GM21526 (cell line): ENCODE results near the gene IL15RA.
"Not testable (repeated sequence)": the region's sequence is repeated elsewhere in the genome, so short reads cannot be mapped to it uniquely, and the experiment has no call there.

Source experiments
- ATAC-seq: cut with Tn5 transposase; IDR thresholded peaks from one replicate; pipeline ENCODE4 v1.9.1; 2021; ENCODE audit warnings: moderate library complexity; ENCODE audit not compliant: unreplicated experiment, low FRiP score

Gene IL15RA

GRCh38 chr10:6006991-6007390, 29.6 kb upstream of the IL15RA start:
- no peak for ATAC-seq

DNA sequence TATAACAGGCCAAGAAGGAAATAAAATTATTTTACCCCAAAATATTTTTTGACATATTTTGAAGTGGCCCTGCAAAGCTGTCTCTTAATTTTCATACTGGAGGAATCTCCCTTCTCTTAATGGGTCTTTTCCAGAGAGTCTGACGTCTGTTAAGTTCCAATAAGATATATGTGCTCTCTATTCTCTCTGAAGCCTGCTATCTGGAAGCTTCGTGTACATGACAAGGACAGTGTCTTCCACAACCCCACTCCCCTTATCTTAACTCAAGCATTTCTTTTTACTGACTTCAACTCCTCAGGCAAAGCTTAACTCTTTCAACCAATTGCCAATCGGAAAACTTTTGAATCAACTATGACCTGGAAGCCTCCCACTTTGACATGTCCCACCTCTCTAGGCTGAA, 29.2 kb upstream of the IL15RA start:
- no peak for ATAC-seq

GRCh38 chr10:6005856-6006395, 28.6 kb upstream of the IL15RA start:
- ATAC-seq = no peak

DNA sequence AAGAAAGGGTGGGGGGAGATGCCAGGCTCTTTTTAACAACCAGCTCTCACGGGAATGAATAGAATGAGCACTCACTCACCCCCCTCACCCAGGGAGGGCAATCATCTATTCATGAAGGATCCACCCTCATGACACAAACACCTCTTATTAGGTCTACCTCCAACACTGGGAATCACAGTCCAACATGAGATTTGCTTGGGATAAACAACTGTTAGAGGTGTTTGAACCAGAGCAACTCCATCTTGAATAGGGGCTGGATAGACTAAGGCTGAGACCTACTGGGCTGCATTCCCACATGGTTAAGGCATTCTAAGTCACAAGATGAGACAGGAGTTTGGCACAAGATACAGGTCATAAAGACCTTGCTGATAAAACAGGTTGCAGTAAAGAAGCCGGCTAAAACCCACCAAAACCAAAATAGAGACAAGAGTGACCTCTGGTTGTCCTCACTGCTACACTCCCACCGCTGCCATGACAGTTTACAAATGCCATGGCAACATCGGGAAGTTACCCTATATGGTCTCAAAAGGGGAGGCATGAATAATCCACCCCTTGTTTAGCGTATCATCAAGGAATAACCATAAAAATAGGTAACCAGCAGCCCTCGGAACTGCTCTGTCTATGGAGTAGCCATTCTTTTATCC, 27.9 kb upstream of the IL15RA start:
- ATAC-seq = not testable (repeated sequence)

DNA sequence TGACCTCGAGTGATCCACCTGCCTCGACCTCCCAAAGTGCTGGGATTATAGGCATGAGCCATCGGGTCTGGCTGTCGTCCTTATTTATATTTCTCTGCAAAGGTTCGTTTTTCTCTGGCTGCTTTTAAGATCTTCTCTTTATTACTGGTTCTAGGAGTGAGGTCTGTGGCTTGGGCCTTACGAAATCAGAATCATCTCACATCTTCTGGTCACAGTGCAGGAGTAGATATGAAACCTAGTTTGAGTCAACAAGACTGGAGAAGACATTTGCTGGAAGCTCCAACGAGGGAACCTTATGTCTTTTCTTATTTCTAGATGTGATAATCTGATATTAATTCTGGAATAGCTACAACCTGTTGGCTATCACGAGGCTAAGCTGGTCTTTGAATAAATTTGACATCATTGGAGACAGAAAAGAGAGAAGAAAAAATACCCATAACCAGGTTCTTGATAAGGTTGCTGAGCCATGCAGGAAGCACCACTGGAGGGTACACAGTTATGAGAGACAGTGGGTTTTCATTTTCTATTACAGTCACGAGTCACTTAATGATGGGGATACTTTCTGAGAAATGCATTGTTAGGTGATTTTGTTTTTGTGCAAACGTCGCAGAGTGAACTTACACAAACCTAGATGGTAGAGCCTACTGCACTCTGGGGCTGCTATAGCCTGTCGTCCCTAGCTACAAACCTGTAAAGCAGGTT, 25.6 kb upstream of the IL15RA start:
- peak; percentile 59 for ATAC-seq

DNA sequence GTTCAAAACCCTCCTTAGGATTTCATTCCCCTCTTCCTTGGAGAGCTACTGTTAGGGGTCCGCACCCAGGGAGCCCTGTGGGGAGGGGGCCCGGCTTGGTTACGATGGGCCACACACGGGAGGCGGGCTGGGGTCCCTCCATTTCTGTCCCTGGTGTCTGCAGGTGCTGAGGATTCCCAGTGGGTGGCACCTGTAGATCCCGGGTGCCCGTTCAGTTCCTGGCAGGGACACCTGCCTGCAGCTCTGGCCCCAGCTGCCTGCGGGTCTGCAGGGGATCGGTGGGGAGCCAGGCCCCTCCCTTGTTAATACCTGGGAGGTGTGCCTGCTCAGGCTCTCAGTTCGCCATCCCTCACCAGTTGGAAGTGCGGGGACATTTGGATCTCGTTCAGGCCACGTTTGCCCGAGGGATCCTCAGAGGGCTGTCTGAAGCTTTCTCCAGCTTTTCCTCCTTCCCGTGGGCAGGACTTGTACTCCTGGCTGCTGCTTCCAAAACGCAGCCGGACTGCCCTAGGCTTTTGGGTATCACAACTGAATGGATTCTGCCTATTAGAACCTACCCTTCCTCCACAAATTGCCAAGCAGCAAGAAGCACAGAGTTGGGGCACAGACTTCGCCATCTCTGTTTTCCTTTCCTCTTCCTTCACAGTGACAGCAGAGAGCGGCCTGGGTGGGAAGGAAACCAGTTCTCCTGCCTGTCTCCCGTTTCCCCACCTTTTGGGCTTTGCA, 22.3 kb upstream of the IL15RA start:
- ATAC-seq = no peak

DNA sequence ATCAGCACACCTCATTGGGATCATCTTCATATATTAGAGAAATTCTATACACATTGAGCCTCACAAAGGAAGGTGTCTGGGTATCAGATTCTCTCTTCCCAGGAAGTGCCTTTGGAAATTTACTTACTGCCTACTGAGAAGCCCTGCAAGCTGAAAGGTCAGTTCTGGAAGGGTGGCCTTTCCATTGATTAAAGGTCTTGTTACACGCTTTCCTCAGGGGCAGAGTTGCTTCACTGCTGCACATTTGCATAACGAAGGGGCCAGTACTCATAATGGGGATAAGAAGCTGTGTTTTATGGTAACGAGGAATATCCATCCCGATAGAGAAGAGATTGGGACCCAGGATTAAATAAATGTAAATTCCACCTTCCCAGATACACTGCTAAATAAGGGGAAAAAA, 19.4 kb upstream of the IL15RA start:
- ATAC-seq = no peak

GRCh38 chr10:5992398-5992797, 15.1 kb upstream of the IL15RA start:
- ATAC-seq = no peak

DNA sequence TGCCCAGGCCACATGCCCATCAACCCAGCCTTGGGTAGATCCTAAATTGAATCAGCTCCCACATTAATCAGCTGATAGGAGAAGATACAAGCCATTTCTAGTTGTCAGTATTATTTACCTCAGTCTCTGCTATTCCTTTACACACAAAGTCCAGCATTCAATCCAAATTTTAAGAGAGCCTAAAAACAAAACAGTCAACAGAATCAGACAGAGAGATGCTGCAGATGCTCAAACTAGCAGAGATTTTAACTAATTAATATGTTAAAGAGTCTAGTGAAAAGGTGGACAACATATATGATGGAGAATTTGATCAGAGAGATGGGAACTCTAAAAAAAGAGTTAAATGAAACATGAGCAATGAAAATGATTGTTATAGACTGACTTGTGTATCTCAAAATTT, 14.4 kb upstream of the IL15RA start:
- no peak for ATAC-seq

DNA sequence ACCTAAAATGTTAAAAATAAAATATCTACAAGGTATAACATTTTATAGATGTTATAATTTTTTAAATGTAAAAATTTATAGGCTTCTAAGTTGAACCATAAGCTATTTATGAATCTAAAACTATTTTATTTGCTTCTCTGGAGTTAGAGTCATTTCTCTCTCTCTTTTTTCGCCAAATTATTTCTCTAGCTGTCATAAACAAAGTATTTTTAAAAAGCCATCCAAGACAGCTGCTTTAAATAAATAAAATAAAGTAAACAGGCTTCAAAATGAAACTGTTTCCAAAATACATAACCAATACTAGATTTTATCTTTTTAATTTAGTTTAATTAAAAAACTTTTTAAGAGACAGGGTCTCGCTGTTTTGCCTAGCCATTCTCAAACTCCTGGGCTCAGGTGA, 12.4 kb upstream of the IL15RA start:
- ATAC-seq = no peak

DNA sequence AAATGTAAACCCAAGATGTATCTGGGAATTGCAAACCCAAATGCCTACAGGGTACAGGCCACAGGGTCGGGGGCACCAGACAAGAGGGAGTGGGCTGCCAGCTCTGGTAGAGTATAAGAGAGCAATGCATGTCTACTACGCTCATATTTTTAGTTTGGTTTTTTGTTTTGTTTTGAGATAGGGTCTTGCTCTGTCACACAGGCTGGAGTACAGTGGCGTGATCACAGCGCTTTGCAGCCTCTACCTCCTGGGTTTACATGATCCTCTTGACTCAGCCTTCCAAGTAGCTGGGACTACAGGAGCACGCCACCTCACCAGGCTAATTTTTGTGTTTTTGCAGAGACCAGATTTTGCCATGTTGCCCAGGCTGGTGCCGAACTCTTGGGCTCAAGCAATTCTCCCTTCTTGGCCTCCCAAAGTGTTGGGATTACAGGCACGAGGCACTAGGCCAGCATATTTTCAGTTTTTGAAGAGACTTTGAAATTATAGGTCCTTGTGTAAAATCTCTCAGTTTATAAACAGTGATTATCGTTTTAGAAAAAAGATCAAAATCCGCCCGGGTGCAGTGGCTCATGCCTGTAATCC, 11.1 kb upstream of the IL15RA start:
- no peak for ATAC-seq

DNA sequence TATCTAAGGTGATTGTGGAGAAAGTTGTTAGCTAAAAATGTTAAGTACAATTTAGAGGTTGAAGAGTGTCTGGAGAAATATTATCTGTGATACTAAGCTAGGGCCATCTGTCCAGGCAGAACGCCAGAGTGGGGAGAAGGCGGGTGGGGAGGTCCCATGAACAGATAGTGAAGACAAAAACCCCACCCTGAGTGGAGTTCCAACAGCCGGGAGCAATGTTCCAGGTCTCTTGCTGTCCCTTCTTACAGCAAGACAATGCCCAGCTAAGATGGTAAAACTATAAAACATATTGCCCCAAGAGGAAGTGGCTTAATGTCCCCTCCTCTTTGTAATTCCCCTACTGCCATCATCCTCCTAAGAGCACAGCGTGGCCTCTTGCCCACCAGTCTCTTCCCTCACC, 10.4 kb upstream of the IL15RA start:
- no peak for ATAC-seq

DNA sequence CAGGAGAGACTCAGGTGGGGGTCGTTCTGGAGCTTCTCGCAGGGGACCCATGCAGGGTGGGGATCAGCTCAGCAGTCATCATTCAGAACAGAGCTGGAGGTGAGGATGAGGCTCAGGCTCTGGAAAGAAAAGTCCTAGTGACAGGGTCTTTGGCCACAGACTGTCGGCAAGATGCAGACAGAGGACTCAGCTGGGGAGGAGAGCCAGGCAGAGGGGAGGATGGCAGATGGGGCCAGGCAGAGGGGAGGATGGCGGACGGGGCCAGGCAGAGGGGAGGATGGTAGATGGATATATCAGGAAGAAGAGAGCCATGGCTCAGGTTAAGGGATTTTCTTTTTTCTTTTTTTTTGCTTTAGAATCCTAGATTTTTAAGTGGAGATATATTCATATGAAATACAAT, 7.7 kb upstream of the IL15RA start:
- ATAC-seq = no peak

DNA sequence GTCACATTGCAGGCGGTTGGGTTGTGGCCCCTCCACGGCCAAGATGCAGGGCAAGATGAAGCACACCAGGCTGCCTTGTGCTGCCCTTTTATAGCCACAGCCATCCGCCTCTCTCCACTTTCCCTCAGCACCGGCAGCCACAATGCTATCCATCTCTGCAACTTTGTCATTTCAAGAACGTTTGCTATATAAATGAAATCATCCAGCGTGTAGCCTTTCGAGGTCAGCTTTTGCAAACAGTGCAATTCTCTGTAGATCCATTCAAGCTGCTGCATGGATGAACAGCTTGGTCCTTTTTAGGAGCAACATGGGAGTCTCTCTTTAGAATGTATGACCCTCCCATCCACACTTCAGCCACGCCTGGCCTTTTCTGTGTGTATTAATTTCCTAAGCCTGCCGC, 6.4 kb upstream of the IL15RA start:
- no peak for ATAC-seq

DNA sequence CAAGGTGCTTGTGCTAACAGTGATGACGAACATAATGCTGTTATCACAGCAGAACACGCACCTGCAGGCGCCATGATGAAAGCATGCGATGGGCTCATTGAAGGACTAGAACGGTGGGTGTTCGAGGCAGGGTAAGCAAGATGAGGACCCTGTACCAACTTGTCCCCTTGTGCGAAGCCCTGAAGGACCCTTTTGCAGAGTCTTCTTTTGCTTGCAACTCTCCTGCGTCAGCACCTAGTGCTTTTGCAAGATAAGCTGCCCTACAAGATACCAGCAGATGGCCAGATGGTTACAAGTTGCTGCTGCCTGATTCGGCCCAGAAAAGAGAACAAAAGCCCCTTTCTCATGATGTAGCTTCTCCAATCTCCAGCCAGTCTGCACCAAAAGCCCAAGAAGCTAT, 4.2 kb upstream of the IL15RA start:
- ATAC-seq = no peak

DNA sequence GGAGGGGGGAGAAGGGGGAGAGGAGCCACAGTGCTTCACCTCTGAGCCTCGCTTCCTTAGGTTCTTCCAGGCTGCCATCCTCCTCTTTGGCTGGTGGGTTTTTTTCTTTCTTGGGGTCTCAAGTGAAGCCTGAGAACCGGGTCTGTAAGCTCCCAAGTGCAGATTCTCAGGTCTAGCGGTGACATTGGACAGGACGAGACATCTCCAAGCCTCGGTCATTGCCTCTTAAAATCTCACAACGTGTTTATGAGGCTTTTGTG, 817 bp upstream of the IL15RA start:
- no peak for ATAC-seq

- ATAC-seq = peak; percentile 17
Measured at GRCh38 chr10:5976512-5977470, 552 bp downstream of the IL15RA start.

DNA sequence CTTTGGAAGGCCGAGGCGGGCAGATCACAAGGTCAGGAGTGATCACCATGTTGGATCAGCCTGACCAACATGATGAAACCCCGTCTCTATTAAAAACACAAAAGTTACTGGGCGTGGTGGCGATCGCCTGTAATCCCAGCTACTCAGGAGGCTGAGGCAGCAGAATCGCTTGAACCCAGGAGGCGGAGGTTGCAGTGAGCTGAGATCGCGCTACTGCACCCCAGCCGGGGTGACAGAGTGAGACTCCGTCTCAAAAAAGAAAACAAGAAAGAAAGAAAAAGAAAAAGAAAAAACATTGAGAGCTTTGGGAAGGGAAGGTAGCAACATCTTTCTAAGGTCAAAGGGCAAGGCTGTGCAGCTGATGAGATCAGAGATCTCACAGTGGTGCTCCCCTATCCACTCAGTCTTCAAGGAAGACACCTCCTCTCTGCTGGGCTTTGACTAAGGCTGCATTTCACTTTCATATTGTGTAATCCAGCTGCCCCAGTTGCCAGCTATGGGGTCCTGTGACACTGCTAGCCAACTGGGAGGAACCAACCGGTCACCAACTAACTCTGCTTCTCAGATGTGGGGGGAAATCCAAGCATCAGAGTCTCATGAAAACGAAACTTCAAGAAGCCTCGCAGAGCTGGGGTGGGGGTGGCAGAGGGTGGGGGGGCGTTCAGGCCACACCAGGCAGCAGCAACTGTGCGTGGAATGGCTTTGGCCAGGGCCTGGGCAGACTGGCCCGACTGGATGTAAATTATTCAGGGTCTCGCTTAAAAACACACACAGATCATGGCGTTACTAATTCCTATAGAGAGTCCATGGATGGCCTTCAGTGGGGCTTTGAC, 1.5 kb downstream of the IL15RA start:
- ATAC-seq = peak; percentile 51

DNA sequence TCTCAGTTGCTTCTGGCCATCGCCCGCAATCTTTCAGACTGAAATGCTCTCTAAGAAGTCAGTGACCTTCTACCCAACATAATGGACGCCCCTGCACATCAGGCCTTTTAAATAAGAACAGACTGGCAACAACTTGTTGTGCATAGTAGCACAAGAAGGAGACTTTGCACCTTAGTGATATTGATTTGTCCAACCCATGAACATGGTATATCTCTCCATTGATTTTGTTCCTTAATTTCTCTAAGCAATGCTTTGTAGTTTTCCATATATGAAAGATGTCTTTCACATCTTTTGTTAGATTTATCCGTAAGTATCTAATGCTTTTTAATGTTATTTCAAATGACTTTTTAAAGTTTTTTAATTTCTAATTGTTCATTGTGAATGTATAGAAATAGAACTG, 4.3 kb downstream of the IL15RA start:
- no peak for ATAC-seq

DNA sequence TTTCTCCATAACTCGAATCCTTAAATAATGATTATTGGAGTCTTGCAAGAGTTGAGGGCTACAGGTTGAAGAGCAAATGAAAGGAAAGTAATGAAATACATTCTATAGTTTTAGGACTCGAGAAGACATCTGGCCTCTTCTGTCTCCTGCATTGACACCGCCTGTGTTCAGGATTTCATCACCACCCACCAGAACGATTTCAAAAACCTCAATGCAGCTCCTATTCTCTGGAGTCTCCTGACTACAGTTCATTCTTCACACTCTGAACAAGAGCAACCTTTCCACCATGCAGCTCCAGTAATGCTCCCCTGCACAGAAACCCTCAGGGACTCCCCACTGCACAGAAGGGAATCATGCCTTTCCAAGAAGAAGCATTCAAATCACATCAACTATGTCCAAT, 5.5 kb downstream of the IL15RA start:
- no peak for ATAC-seq
